ENCODE measurements around the gene RCC1. TPM values are rescaled to one million over a fixed set of nuclear protein-coding genes. Genes with fewer than 3 reads are reported as not detected.

The RCC1 gene
- total RNA-seq, 1 experiment from 2014 or later, result 103 TPM

DNA sequence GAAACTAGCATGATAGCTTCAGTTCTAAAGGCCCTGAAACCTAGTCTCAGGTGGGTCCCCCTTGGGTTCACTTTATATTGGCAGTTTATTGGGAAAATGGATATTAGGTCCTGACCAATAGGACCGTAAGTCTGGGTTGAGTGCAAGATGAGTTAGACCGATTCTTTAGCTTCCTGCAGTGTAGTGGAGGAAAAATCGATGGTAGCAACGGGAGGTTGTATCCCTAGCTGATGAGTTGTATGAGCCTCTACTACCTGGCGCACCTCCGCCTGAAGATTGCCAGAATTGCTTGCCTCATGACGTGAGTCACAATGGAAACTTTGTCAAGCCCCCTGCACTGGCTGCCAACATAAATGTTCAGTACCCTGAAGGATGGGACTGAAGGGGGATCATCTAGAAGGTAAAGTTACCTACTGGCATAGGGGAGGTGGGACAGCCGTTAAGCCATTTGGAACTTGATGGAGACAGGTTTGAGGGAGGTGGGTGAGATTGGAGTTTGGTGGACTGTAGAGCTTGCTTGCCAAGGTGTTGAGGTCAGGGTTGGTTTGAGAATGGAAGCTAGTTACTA, 3.9 kb downstream of the RCC1 start (continued):
- TF ChIP-seq PRDM15 (CRISPR knock-in tag; IDR thresholded peaks at IDR 0.05) (0 out of 2 replicates have a peak, but pooled peaks have one; percentile 6), NR1H2 (CRISPR knock-in tag; IDR thresholded peaks at IDR 0.05) (no peak), ATF1 (CRISPR knock-in tag; IDR thresholded peaks at IDR 0.05) (no peak), NR3C1 (CRISPR knock-in tag; conservative IDR thresholded peaks at IDR 0.05; ENCODE audit: low read depth) (no peak), OVOL2 (CRISPR knock-in tag; IDR thresholded peaks at IDR 0.05; ENCODE audit: borderline replicate concordance) (no peak), ZNF317 (CRISPR knock-in tag; IDR thresholded peaks at IDR 0.05; ENCODE audit: borderline replicate concordance, low read depth) (no peak), TCF7 (CRISPR knock-in tag; IDR thresholded peaks at IDR 0.05; ENCODE audit: low read depth) (no peak), ZNF121 (CRISPR knock-in tag; IDR thresholded peaks at IDR 0.05) (no peak), ATF3 (CRISPR knock-in tag; conservative IDR thresholded peaks at IDR 0.05) (peak; percentile 30; the same call in 1 of the 2 replicates), ZNF423 (CRISPR knock-in tag; IDR thresholded peaks at IDR 0.05) (peak; percentile 45; the same call in 1 of the 2 replicates), CREB1 (CRISPR knock-in tag; IDR thresholded peaks at IDR 0.05) (peak; percentile 28; the same call in 1 of the 2 replicates), ZNF396 (CRISPR knock-in tag; IDR thresholded peaks at IDR 0.05; ENCODE audit: borderline replicate concordance) (no peak), MLX (CRISPR knock-in tag; IDR thresholded peaks at IDR 0.05) (no peak), ZNF671 (CRISPR knock-in tag; IDR thresholded peaks at IDR 0.05) (peak; percentile 99), ETV6 (CRISPR knock-in tag; IDR thresholded peaks at IDR 0.05) (peak; percentile 34; the same call in 1 of the 2 replicates), CBFB (CRISPR knock-in tag; IDR thresholded peaks at IDR 0.05; ENCODE audit: low read depth) (no peak), MYBL2 (CRISPR knock-in tag; IDR thresholded peaks at IDR 0.05) (0 out of 2 replicates have a peak, but pooled peaks have one; percentile 69), CDX4 (CRISPR knock-in tag; IDR thresholded peaks at IDR 0.05; ENCODE audit: borderline replicate concordance) (no peak)
- TF ChIP-seq, protein P1, sequence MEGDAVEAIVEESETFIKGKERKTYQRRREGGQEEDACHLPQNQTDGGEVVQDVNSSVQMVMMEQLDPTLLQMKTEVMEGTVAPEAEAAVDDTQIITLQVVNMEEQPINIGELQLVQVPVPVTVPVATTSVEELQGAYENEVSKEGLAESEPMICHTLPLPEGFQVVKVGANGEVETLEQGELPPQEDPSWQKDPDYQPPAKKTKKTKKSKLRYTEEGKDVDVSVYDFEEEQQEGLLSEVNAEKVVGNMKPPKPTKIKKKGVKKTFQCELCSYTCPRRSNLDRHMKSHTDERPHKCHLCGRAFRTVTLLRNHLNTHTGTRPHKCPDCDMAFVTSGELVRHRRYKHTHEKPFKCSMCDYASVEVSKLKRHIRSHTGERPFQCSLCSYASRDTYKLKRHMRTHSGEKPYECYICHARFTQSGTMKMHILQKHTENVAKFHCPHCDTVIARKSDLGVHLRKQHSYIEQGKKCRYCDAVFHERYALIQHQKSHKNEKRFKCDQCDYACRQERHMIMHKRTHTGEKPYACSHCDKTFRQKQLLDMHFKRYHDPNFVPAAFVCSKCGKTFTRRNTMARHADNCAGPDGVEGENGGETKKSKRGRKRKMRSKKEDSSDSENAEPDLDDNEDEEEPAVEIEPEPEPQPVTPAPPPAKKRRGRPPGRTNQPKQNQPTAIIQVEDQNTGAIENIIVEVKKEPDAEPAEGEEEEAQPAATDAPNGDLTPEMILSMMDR (IDR thresholded peaks at IDR 0.05), result no peak
- TF ChIP-seq, protein P2, sequence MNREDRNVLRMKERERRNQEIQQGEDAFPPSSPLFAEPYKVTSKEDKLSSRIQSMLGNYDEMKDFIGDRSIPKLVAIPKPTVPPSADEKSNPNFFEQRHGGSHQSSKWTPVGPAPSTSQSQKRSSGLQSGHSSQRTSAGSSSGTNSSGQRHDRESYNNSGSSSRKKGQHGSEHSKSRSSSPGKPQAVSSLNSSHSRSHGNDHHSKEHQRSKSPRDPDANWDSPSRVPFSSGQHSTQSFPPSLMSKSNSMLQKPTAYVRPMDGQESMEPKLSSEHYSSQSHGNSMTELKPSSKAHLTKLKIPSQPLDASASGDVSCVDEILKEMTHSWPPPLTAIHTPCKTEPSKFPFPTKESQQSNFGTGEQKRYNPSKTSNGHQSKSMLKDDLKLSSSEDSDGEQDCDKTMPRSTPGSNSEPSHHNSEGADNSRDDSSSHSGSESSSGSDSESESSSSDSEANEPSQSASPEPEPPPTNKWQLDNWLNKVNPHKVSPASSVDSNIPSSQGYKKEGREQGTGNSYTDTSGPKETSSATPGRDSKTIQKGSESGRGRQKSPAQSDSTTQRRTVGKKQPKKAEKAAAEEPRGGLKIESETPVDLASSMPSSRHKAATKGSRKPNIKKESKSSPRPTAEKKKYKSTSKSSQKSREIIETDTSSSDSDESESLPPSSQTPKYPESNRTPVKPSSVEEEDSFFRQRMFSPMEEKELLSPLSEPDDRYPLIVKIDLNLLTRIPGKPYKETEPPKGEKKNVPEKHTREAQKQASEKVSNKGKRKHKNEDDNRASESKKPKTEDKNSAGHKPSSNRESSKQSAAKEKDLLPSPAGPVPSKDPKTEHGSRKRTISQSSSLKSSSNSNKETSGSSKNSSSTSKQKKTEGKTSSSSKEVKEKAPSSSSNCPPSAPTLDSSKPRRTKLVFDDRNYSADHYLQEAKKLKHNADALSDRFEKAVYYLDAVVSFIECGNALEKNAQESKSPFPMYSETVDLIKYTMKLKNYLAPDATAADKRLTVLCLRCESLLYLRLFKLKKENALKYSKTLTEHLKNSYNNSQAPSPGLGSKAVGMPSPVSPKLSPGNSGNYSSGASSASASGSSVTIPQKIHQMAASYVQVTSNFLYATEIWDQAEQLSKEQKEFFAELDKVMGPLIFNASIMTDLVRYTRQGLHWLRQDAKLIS (CRISPR knock-in tag; IDR thresholded peaks at IDR 0.05; ENCODE audit: borderline replicate concordance), result peak; percentile 88; the same call in 1 of the 2 replicates
- TF ChIP-seq, protein P3, sequence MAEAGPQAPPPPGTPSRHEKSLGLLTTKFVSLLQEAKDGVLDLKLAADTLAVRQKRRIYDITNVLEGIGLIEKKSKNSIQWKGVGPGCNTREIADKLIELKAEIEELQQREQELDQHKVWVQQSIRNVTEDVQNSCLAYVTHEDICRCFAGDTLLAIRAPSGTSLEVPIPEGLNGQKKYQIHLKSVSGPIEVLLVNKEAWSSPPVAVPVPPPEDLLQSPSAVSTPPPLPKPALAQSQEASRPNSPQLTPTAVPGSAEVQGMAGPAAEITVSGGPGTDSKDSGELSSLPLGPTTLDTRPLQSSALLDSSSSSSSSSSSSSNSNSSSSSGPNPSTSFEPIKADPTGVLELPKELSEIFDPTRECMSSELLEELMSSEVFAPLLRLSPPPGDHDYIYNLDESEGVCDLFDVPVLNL (CRISPR knock-in tag; IDR thresholded peaks at IDR 0.05; ENCODE audit: borderline replicate concordance, low read depth), result no peak
- TF ChIP-seq, protein P4, sequence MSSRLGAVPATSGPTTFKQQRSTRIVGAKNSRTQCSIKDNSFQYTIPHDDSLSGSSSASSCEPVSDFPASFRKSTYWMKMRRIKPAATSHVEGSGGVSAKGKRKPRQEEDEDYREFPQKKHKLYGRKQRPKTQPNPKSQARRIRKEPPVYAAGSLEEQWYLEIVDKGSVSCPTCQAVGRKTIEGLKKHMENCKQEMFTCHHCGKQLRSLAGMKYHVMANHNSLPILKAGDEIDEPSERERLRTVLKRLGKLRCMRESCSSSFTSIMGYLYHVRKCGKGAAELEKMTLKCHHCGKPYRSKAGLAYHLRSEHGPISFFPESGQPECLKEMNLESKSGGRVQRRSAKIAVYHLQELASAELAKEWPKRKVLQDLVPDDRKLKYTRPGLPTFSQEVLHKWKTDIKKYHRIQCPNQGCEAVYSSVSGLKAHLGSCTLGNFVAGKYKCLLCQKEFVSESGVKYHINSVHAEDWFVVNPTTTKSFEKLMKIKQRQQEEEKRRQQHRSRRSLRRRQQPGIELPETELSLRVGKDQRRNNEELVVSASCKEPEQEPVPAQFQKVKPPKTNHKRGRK (CRISPR knock-in tag; IDR thresholded peaks at IDR 0.05; ENCODE audit: borderline replicate concordance), result no peak
